Endothelial cell (in vitro differentiated cells): ENCODE data around the gene TRPM5. TPM values are rescaled to one million over a fixed set of nuclear protein-coding genes. Genes with fewer than 3 reads are reported as not detected.

ENCODE experiments used
- DNase-seq: peaks from one replicate; pipeline ENCODE4 v3.0.0; 2021; ENCODE audit warnings: low spot score
- H3K27ac Mint-ChIP-seq: one replicate; pipeline ENCODE4 v1.8.0; 2021; ENCODE audit warnings: mixed read lengths, inconsistent platforms; ENCODE audit not compliant: unreplicated experiment
- H3K27me3 Mint-ChIP-seq: one replicate; pipeline ENCODE4 v1.8.0; 2021; ENCODE audit warnings: mild to moderate bottlenecking, moderate library complexity, mixed read lengths, inconsistent platforms; ENCODE audit not compliant: unreplicated experiment
- H3K36me3 Mint-ChIP-seq: one replicate; pipeline ENCODE4 v1.8.0; 2021; ENCODE audit warnings: mild to moderate bottlenecking, low read depth, mixed read lengths, inconsistent platforms; ENCODE audit not compliant: unreplicated experiment
- H3K4me1 Mint-ChIP-seq: one replicate; pipeline ENCODE4 v1.8.0; 2021; ENCODE audit warnings: mild to moderate bottlenecking, mixed read lengths, inconsistent platforms; ENCODE audit not compliant: unreplicated experiment
- H3K4me3 Mint-ChIP-seq: one replicate; pipeline ENCODE4 v1.8.0; 2021; ENCODE audit warnings: mild to moderate bottlenecking, mixed read lengths, inconsistent platforms; ENCODE audit not compliant: unreplicated experiment
- H3K9me3 Mint-ChIP-seq: one replicate; pipeline ENCODE4 v1.8.0; 2021; ENCODE audit warnings: mixed read lengths, inconsistent platforms; ENCODE audit not compliant: unreplicated experiment
- total RNA-seq: library from RNA; stranded (reverse); fragmentation: NEBNext Ultra II Directional; extraction: Animal tissue kit (Norgen Biotek cat#: 25700); gene quantifications from one replicate; pipeline ENCODE4 v1.2.1, GENCODE V29; 2021; ENCODE audit not compliant: unreplicated experiment
- TF ChIP-seq, protein P1 (sequence below): fragments of 200-600 bp; sonication (generic); IDR thresholded peaks from one replicate; pipeline ENCODE4 v1.5.0; 2021; ENCODE audit warnings: antibody characterized with exemption; ENCODE audit not compliant: unreplicated experiment

The TRPM5 gene
- total RNA-seq, 1 donor from 2014 or later = 0.38 TPM

DNA sequence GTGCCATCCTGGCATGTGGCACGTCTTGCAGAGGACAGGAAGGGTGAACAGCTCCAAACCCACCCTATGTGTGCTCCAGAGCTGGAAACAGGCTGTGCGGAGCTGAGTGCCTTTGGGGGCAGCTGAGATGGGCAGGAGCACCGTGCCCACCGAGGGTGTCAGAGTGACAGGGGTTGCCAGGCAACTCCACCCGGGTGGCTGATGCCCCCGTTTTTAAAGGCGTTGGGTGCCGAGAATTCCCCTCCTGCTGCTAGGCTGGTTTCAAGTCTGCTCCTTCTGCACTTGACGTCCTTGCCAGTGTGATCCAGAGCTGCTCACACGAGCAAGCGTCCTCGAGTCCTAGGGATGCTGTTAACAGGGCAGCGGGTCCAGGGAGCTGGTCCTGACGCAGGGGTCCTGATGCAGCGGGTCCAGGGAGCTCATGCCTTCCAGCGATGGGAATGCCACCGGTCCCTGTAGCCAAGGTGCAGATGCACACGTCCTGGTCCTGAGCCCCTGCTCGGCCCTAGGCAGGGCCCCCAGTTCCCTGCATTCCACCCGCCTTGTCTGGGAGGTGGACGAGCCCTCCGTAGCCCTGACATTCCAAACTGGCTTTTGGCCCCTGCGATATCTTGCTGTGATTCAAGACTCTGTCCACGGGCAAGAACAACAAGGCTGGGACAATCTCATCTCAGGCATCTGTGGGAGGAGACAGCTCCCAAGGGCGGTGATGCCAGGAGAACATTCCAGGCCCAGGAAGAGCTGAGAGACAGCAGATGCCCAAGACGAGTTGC is 5.4 kb upstream of the TRPM5 start:
- TF ChIP-seq, protein P1, sequence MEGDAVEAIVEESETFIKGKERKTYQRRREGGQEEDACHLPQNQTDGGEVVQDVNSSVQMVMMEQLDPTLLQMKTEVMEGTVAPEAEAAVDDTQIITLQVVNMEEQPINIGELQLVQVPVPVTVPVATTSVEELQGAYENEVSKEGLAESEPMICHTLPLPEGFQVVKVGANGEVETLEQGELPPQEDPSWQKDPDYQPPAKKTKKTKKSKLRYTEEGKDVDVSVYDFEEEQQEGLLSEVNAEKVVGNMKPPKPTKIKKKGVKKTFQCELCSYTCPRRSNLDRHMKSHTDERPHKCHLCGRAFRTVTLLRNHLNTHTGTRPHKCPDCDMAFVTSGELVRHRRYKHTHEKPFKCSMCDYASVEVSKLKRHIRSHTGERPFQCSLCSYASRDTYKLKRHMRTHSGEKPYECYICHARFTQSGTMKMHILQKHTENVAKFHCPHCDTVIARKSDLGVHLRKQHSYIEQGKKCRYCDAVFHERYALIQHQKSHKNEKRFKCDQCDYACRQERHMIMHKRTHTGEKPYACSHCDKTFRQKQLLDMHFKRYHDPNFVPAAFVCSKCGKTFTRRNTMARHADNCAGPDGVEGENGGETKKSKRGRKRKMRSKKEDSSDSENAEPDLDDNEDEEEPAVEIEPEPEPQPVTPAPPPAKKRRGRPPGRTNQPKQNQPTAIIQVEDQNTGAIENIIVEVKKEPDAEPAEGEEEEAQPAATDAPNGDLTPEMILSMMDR = no peak
- no peak for DNase-seq
- Mint-ChIP-seq H3K27me3 (peaks cover 12% of the 10 kb centered on the region), H3K9me3 (no peaks in the 10 kb centered on the region), H3K4me1 (peaks cover 16% of the 10 kb centered on the region), H3K27ac (no peak overlapping the region), H3K36me3 (no peaks in the 10 kb centered on the region), H3K4me3 (no peak overlapping the region)

DNA sequence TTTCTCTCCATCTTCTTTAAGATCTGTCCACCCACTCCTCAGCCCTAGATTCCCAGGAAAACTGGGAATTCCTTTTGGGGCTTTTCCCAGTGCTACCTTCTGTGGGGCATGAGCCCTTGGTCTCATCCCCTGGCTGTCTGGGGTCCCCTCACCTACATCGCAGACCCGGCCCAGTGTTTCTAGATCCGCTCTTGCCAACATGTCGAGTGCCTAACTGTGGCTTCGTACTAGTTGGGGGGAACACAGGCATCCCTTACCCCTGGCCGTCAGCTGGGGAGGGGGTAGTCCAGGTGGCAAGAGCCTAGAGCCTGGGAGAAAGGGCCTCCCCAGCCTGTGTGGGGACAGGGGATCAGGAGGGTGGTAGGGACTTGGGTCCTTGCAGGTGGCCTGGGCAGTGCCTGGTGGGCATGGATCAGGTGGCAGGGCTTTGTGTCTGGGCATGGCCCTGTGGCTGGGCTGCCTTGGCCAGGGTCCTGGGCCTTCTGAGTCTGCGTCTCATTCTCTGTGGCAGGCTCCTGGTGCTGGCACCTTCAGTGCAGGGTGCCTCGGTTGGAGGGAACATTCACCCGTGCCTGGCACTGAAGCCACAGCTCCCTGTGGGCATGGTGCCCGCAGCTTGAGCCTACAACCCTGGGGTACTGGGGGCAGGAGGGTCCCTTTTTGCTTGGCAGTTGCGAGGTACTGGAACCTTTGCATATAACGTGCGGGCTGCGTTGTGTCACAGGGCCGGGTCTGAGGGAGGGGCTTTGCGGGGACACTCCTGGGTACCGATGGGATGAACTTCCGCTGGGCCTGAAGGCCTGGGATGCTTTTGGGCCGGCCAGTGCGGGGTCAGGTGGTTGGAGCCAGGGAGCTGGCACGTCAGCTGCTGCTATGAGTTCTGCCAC is 4.6 kb upstream of the TRPM5 start:
- H3K36me3 Mint-ChIP-seq = no peaks in the 10 kb centered on the region
- TF ChIP-seq, protein P1 = no peak
- peaks cover 16% of the 10 kb centered on the region for H3K4me1 Mint-ChIP-seq
- no peak for DNase-seq
- H3K4me3 Mint-ChIP-seq = no peak overlapping the region
- no peaks in the 10 kb centered on the region for H3K9me3 Mint-ChIP-seq
- H3K27ac Mint-ChIP-seq = no peak overlapping the region
- H3K27me3 Mint-ChIP-seq = peaks cover 12% of the 10 kb centered on the region

DNA sequence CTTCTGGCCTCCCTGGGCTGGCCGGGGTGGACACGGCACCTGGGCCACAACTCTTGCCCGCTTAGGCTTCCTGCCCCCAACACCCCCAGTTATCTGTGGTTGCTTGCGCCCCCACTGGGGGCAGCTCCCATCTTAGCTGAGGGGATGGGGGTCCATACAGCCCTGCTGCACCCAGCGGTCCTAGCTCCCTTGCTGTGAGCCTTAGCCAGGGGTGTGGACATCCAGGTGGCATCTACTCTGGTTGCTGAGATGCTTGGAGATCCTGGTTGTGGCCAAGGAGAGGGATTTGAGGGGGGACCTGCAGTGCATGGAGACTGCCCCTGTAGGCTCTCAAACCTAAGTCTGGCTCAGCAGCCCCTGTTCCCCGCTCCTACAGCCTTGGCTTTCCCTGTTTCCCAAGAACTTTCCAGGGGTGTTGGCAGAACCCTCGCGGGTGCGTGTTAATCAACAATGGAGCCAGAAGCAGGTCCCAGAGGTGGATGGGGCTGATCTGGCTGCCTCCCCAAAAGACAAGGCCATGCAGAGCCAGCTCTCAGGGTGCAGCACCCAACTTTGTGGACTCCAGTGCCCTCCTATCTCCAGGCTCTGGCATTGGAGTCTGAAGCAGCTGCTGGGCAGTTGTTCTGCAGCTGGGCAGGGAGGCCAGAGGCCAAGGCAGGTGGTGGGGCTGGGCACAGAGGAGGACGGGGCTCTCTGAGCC is 3.8 kb upstream of the TRPM5 start:
- Mint-ChIP-seq H3K27me3 (peaks cover 14% of the 10 kb centered on the region), H3K4me3 (no peak overlapping the region), H3K4me1 (peaks cover 16% of the 10 kb centered on the region), H3K36me3 (no peaks in the 10 kb centered on the region), H3K27ac (no peak overlapping the region), H3K9me3 (no peaks in the 10 kb centered on the region)
- TF ChIP-seq, protein P1 = no peak
- DNase-seq = no peak

DNA sequence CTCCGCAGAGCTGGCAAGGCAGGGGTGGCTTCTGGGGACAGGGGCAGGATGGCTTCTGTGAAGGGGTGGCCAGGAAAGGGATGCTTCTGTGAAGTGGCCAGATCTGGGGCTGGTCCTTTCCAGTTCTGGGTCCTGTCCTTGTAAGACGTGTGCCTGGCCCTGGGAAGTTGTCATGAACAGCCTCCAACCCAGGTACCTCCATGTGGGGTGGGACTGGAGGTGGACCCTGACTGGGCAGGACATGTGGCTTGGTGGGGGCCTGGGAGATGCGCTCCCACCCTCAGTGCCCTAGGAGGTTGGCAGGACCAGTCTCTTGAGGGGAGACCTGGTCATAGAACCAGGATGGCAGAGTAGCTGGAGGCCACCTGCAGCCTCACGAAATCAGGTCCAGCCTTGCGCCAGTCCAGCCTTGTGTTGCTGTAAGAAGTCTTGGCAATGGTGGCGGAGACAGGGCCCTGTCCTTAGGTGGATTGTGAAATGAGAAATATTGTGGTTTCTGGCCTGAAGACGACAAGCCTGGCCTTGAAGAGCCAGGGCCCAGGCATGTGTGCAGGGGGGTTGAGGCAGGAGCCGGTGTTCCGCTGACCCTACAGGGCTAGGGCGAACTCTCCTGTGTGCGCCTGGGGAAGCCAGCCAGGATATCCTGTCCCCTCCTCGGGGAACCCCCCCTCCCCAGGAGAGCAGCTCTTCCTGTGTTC is 3.1 kb upstream of the TRPM5 start:
- TF ChIP-seq, protein P1 = no peak
- H3K36me3 Mint-ChIP-seq = no peaks in the 10 kb centered on the region
- H3K27ac Mint-ChIP-seq = peak overlapping the region; percentile 70
- H3K4me1 Mint-ChIP-seq = peaks cover 16% of the 10 kb centered on the region
- peaks cover 11% of the 10 kb centered on the region for H3K27me3 Mint-ChIP-seq
- H3K4me3 Mint-ChIP-seq = peak overlapping the region; percentile 67
- DNase-seq = peak; percentile 47
- H3K9me3 Mint-ChIP-seq = no peaks in the 10 kb centered on the region
